HG02973 (cell line): ENCODE data around the gene GOLGA6L2.
"Not testable (repeated sequence)": the region's sequence is repeated elsewhere in the genome, so short reads cannot be mapped to it uniquely, and the experiment has no call there.

ENCODE experiments used
- ATAC-seq: cut with Tn5 transposase; IDR thresholded peaks from one replicate; pipeline ENCODE4 v1.9.1; 2021; ENCODE audit warnings: moderate library complexity; ENCODE audit not compliant: unreplicated experiment

Gene GOLGA6L2, protein sequence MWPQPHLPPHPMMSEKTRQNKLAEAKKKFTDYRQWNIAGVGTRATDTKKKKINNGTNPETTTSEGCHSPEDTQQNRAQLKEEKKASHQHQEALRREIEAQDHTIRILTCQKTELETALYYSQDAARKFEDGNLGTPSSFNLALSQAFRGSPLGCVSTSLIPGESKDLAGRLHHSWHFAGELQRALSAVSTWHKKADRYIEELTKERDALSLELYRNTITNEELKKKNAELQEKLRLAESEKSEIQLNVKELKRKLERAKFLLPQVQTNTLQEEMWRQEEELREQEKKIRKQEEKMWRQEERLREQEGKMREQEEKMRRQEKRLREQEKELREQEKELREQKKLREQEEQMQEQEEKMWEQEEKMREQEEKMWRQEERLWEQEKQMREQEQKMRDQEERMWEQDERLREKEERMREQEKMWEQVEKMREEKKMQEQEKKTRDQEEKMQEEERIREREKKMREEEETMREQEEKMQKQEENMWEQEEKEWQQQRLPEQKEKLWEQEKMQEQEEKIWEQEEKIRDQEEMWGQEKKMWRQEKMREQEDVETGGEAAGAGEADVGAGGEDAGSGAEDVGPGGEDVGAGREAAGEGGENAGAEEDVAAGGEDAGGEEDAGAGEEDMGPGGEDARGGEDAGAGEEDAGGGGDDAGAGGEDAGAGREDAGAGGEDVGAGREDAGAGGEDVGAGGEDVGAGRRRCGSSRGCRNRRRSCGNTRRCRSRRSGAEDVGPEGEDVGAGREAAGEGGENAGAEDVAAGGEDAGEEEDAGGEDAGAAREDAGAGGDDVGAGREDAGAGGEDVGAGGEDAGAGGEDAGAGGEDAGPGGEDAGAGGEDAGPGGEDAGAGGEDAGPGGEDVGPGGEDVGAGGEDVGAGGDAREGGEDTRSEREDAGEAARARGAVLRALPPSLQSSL

DNA sequence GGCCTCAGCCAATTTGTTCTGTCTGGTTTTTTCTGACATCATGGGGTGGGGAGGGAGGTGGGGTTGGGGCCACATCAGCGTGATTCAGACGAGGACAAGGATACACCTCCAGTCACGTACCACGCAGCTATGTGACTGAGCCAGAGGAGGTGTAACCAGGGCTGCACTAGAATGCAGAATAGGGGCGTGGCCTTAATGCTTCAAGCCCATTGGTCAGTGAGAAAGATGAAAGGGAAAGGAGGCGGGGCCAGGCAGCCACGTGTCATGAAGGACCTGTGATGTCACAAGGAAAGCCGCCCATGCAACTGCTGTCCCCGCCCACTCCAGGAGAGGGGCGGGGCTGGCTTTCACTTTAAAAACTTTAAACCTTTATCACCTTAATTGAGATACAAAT lies at the start of gene GOLGA6L2:
GOLGA6L2 (minus strand) TSS at position 137 of the 394 bp plus-strand sequence; CDS start at position 75, 62 bp downstream.
- no peak for ATAC-seq

DNA sequence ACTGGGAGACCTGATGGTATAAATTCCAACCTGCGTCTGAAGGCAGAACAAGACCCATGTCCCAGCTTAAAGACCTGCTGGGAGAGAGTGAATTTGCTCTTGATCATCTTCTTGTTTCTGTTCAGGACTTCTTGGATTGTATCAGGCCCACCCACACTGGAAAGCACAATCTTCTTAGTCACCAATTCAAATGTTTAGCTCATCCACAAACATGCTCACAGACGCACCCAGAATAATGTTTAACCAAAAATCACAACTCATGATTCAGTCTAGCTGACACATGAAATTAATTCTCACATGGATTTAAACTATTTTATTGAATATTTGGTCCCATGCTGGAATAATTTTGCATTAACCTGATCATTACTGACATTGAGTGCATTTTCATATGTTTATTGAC lies 37.8 kb upstream of the GOLGA6L2 start:
- no peak for ATAC-seq

DNA sequence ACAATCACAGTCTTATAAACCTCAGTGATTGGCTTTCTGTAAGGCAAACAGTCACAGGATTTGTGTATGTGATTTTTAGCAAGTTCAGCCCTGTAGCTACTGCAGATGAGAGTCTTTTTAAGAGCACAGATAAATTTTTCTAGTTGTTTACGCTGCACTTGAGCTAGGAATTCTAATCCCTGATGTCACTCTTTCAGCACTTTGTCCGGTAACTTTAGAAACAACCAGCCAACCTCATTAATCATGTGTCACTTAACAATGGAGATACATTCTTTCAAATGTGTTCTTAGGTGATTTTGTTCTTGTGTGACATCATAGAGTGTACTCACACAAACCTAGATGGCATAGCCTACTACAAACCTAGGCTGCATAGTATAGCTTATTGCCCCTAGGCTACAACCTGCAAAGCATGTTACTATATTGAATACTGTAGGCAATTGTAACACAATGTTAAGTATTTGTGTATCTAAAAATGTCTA lies 36.8 kb upstream of the GOLGA6L2 start:
- ATAC-seq = no peak

DNA sequence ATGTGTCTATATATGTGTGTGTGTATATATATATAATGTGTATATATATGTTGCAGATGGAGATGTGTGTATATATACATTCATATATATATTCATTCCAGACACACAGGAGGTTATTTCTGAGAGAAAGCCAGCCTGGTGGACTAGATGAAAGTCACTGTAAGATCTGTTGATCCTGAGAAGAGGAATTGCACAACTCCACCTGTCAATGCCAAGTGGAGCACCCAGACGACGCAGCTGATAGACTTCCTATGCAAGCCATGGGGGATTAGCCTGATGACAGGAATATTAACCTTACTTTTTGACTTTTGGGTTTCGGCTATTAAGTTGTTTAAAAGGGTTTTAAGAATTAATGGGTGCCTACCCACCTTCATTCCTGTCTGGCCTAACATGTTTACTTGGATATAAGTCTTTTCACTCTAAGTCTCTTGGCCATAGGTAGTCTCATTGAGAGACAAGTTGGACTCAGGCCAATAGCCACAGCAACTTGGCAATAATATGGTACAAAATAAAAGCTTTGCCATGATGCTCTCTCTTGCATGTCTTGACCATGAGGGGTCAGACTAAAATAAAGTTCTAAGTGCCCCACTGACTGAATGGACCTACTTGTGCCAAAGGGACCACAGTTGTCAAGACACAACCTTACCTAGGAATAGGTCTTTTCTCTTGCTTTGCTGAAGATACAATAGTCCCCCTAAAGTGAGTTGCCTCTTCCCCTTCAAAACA lies 35.9 kb upstream of the GOLGA6L2 start:
- ATAC-seq = no peak

DNA sequence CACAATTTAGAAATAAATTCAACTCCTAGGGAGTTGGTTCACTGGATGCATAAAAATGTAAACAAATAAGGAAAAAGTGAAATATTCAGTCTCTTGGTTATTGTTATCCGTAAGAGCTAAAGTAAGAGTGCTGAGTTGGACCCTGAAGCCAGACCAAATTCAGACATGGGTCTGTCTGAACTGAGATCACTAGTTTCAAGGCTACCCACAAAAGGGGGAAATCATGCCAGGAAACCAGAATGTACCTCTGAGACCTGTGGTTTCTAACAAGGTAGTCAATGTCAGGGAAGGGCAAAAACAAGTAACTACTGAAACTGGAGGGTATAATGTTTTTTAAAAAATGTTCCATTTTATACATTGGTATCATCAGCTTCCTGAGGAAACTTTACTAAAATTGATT lies 35.2 kb upstream of the GOLGA6L2 start:
- no peak for ATAC-seq

DNA sequence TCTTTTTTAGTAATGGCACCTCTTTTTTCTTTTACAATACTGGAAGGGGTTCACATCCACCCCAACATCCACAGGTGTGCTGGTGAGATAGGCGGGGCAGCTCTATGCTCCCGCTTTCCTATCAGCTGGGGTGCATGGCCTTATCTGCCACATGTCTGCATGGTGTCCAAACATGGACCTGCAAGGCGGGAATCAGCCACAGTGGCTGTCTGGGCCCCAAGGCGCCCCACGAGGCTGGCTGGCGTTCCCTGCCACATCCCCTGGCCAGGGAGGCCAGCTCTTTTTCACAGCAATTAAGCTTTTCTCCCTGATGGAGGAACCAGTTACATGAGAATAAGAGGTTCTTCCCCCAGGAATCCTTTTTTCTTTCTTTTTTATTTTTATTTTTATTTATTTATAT lies 30.9 kb upstream of the GOLGA6L2 start:
- ATAC-seq = no peak

DNA sequence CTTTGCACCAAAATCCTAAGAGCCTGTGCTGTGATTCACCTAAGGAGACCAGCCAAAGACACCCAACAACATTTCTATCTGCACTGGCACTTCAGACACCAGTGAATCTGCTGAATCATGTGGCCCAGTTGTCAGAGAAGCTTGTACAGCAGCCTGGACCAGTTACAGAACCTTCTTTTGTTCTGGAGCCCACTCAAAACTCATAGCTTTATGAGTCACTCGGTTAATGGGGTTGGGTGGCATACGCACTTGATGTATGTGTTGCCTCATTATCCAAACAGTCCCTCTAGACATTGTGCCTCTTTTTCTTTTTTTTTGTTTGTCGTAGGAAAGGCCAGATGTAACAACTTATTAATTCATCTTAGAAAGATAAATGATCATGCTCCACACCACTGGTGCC lies 25.6 kb upstream of the GOLGA6L2 start:
- no peak for ATAC-seq

DNA sequence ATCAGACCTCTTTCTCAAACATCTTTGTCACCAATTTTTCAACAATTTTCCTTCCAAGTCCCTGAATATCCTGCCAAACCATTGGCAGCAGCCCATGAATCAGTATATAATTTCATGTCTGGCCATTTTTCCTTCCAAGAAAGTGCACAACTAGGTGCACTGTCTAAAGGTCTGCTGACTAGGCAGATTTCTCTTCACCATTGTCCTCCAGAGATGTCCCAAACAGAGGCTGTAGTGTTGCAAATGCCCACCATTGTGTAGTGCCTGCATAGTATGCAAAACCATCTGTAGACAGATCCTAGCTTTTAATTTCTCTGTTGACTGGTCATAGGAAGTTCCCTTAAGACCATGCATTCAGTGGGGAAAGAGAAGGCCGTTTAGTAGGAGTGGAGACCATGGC lies 25.0 kb upstream of the GOLGA6L2 start:
- no peak for ATAC-seq

DNA sequence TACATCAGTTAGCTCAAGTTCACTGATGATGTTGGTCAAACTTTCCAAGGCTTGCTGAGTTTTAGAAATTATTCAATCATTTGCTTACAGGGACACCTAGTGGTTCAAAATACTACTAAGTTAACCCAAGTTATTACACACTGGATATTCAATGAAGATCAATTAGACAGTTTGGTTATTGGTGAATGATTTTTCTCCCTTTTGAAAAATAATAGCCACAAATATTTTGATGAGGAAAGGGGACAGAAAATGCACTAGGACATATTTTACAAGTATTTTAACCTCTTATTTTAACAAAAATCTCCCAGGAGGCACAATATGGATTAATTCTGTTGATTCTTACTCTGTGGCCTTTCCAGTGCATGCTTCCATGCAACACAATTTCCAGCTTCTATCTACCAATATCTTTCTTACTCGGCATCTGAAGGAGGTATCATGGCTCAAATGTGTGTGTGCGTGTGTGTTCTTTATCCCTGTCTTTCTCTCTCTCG lies 20.1 kb upstream of the GOLGA6L2 start:
- no peak for ATAC-seq

DNA sequence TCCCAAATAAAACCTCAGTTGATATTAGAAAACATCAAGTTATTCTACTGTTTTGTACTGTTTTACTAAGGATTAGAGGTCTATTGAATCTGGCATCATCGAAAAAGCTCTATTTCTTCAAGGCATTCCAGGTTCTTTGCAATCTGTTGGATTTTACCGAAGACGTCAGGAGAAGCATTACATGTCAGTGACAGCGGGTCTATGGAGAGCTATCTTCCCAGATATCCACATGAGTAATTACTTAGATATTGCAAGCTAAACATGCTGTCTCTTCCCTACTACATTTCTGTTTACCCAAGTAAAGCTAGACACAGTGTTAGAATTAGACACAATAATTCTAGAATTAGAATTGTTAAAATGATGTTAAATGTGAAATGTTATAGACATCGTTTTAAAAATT lies 10.8 kb upstream of the GOLGA6L2 start:
- no peak for ATAC-seq

DNA sequence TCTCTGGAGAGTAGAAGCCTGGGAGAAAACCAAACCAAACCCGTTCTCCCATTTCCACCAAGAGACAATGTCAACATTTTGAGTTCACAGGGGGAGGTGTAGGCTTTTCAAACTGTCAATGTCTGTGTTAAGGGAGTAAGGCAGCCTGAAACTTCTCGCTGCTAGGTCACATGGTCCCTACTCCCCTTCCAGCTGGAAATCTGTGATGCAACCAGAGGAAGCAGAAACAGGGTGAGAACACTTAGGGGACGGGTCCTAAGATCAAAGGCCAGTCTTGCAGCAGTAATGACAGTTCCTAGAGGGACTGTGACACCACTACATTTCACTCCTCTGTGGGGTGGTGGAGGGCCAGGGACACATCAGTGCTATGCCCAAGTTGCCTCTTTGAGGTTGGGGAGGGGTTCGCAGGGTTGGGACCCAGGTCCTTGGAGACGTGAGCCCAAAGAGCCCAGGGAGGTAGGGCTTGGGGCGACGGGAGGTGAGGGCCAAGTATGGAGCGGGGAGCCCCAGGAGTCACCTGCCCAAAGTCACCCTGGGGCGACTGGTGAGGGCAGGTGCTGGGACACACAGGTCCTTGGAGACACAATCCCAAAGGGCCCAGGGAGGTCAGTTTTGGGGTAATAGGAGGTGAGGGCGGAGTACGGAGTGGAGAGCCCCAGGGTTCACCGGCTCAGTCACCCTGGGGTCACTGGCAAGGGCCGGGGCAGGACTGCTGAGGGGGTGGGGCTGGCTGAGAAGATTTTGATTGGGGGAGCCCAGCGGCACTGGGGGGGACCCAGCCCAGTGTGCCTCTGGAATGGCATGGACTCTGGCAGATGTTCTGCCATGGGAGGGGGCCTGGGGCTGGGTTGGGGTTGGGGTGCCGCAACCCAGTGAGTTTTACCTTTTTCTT lies 582 bp downstream of the GOLGA6L2 start:
- ATAC-seq = no peak

DNA sequence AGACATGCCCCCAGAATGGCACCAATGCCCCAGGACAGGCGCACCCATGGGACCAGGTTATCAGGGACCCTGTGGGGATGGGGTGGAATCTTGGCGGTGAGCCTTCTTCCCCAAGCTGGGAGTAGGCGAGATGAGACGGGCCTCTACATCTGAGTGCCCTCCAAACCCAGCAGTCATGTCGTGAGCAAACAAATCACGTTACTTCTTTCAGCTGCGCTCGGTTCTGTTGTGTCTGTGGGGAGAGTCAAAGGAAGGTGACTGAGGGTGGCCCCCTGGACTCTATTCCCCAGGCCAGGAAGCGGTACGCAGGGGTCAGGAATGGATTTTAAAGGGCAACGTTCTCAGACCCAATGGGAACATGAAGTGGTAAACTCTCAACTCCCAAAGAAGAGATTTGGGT lies 2.8 kb downstream of the GOLGA6L2 start:
- ATAC-seq = no peak

DNA sequence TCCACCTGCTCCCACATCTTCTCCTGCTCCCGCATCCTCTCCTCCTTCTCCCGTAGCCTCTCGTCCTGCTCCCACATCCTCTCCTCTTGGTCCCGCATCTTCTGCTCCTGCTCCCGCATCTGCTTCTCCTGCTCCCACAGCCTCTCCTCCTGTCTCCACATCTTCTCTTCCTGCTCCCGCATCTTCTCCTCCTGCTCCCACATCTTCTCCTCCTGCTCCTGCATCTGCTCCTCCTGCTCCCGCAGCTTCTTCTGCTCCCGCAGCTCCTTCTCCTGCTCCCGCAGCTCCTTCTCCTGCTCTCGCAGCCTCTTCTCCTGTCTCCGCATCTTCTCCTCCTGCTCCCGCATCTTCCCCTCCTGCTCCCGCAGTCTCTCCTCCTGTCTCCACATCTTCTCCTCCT lies 5.8 kb downstream of the GOLGA6L2 start:
- no peak for ATAC-seq

DNA sequence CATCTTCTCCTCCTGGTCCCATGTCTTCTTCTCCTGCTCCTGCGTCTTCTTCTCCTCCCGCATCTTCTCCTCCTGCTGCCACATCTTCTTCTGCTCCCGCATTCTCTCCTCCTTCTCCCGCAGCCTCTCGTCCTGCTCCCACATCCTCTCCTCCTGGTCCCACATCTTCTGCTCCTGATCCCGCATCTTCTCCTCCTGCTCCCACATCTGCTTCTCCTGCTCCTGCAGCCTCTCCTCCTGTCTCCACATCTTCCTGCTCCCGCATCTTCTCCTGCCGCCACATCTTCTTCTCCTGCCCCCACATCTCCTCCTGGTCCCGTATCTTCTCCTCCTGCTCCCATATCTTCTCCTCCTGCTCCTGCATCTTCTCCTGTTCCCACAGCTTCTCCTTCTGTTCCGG lies 6.4 kb downstream of the GOLGA6L2 start:
- no peak for ATAC-seq

DNA sequence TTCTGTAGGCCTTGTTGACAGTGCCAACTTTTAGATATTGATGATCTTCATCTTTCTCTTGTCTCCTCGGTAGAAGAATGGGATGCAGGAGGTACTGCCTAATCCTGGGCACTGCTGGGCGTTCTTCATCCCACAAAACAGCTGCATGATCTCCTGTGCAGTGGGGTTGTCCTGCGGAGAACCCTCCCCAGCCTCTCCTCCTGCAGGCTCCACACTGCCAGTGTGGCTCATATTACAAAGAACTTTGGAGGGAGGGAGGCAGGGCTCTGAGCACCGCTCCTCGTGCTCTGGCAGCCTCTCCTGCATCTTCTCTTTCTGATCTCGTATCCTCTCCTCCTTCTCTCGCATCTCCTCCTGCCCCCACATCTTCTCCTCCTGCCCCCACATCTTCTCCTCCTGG lies 7.5 kb downstream of the GOLGA6L2 start:
- ATAC-seq = no peak

DNA sequence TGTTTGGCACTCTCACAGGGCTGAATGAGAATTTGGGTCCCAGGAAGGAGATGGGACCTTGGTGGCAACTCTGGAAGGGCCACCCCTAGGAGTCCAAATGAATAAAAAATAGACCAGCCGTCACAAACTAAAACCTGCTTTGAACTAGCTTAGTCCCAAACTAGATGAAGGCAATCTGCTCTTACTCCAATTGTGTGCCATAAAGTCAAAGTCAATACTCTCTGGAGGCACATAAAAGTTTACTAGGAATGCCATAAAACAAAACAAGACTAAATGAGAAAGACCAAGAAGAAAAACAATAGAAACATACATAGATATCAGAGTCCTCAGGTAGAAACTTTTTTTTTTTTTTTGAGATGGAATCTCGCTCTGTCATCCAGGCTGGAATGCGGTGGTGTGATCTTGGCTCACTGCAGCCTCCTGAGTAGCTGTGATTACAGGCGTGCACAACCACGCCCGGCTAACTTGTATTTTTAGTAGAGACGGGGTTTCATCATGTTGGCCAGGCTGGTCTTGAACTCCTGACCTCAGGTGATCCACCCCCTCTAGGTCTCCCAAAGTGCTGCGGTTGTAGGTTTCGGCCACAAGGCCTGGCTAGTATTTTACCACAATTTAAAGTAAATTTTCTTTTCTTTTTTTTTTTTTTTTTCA lies 8.1 kb downstream of the GOLGA6L2 start:
- ATAC-seq = no peak

DNA sequence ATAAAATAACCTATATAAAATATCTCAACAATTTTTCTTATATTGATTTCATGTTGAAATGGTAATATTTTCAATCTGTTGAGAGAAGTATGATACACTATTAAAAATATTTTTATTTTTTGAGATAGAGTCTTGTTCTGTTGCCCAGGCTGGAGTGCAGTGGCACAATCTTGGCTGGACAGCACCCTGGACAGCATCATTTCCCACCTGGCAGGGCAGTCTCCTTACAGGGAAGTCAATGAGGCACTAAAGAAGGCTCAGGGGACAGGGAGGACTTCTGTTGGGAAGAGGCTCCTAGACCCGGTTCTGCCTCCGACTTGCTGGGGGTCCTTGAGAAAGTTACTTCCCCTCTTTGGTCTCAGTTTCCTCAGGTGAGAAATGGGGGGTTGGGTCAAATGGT lies 9.4 kb downstream of the GOLGA6L2 start:
- no peak for ATAC-seq

DNA sequence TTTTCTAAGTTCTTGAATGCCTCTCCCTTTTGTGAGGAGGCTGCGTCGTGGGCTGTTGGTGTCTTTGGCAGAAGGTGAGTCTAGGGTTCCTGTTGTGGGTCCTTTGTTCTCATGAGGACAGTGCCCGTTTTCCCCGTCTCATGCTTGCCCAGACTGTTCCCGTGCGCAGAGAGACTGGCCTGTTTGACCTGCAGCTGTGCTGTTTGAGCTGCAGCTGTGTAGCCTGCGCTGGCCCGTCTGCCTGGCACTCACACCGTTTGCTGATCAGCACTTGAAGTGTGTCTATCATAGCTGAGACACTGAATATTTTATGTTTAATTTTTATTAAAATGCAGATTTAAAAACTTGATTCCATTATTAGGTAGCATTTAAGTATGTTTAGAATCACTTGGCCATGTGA lies 9.9 kb downstream of the GOLGA6L2 start:
- no peak for ATAC-seq

DNA sequence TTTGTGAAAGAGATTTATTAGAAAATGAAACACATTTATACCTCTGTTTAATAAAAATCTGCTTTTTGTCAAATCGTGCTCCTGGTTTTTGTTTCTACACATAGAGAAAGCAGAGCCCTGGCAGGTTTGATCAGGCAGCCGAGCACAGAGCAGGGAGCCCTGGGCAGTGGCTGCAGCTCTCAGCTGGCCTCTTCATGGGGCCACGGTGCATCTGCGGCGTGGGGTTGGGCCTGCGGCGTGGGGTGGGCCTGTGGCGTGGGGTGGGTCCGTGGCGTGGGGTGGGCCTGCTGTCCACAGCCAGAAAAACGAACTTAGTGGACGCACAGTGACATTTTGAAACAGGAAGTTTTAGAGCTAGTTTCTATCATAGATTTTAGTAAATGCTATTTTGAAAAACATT lies 10.6 kb downstream of the GOLGA6L2 start:
- ATAC-seq = no peak

DNA sequence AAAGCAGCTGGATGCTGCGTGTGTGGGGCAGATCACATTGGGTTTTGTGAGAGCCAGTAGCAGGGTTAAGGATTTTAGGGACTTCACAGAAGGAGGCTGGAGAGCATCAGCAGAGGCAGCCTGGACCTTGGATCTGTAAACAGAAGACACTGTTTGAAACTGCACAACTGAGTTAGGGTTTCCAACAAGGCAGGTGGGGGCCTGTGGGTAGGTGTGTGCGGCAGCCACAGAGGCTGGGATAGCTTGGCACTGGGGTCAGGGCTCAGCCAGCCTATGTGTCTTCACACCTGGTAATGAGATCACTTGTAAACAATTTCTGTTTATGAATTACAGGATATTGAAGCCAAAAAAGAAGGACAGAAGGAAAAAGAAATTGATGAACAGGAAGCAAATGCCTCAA lies 12.3 kb downstream of the GOLGA6L2 start:
- ATAC-seq = not testable (repeated sequence)
